Right hindlimb (tissue), 1 donor: ENCODE results near the gene TSSK1B.
"Not testable (repeated sequence)": the region's sequence is repeated elsewhere in the genome, so short reads cannot be mapped to it uniquely, and the experiment has no call there.

Experiments used
- DNase-seq: peaks from one replicate; pipeline ENCODE4 v3.0.0-alpha.2; 2018

The TSSK1B gene, protein sequence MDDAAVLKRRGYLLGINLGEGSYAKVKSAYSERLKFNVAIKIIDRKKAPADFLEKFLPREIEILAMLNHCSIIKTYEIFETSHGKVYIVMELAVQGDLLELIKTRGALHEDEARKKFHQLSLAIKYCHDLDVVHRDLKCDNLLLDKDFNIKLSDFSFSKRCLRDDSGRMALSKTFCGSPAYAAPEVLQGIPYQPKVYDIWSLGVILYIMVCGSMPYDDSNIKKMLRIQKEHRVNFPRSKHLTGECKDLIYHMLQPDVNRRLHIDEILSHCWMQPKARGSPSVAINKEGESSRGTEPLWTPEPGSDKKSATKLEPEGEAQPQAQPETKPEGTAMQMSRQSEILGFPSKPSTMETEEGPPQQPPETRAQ

DNA sequence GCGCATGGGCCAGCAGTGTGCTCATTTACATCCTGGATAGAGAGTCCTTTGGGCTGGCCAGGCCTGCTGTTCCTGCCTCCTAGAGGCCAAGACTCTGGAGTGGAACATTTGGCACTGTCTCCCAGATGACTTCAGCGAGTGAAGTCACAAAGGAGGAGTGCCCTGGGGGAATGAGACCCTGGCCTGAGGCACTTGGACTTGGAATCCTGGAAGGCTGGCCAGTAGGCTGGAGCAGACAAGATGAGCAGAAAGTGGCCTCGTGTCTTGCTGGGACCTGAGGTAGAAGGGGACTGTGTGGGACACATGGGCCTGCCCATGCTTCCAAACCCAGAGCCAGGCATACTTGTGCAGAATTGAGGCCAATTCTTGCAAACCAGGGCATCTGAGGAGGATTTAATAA is at the start of gene TSSK1B:
Gene TSSK1B, minus strand, starts transcription at position 101 of the 400 bp plus-strand sequence. CDS start 150 bp downstream, outside the sequence.
- no peak for DNase-seq

DNA sequence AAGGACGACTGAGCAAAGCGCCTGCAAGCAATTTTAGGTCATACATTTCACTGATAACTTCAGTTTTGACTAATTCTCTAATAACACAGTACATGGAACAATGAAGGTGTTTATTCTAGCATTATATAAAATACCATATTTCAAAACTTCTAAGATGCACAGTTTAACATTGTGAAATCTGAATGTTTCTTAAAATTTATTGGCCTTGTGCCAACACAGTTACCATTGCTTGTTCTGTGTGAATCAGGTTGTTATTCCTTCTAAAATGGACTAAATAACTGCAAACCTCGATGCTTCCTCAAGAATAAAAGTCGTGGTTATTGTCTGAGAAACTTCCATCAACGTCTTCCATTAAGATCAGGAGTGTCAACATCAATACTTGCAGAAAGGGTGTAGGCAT is 45.5 kb upstream of the TSSK1B start:
- DNase-seq = no peak

DNA sequence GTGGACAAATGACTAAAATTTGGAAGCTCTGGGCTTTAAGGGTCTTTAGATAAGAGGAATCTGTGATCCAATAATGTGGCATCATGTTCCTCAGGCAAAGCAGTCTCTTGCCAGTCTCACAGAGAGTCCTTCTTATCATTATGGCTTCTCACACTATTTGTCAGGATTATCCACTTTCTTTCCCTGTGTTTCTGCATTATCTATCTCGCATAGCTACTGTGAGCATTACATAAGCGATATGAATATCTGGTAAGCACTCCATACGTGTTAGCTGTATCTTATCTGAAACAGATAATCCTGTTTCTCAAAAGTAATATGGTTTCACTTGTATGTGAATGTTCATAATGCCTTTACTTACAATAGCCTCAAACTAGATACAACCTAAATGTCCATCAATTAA is 43.9 kb upstream of the TSSK1B start:
- DNase-seq = no peak

DNA sequence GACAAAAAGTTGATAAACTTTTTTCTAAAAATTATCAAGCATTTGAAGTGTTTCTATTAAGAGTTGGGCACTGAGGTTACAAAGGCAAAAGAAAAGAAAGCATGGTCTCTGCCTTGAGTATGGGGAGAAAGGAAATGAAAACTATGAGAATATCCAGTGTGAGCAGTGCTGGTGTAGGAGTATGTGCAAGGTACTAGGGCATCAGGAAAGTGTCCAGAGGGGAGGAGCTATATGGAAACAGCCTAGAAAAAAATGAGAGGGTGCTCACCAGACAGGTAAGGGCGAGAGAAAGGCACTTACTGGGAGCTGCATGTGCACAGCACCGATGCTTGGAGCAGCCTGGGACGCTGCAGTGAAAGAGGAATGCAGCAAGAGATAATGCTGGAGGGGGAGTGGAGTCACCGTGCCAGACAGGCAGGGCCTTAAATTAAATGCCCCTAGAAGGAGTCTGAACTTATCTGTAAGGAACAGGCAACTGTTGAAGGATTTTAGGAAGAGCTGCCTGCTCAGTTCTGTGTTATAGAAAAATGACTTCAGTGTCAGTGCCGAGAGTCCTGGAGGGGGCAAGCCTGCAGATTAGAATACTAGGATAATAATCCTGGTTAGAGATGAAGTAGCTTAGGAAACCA is 39.4 kb upstream of the TSSK1B start:
- no peak for DNase-seq

DNA sequence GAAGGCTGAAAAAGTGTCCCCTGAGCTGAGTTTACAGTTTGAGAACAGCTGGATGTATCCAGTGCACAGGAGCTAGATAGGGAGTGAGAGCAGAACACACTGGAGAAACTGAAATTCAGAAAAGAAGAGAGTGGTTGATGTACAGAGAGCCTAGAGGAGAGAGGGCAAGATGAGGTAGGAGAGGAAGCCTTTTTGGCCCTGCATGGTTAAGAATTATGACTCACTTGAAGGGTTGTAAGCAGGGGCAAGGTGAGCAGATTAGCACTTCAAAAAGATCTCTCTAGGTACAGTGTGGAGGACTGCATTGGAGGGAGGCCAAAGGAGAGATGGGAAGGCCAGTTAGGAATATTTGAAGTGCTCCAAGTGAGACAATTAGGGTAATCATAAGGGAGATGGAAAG is 28.2 kb upstream of the TSSK1B start:
- DNase-seq = no peak

DNA sequence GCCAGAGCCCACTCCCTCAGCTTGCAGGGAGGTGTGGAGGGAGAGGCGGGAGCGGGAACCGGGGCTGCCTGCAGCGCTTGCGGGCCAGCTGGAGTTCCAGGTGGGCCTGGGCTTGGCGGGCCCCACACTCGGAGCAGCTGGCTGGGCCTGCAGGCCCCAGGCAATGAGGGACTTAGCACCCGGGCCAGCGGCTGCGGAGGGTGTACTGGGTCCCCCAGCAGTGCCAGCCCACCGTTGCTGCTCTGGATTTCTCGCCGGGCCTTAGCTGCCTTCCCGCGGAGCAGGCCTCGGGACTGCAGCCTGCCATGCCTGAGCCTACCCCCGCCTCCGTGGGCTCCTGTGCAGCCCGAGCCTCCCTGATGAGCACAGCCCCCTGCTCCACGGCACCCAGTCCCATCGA is 22.3 kb upstream of the TSSK1B start:
- not testable (repeated sequence) for DNase-seq

DNA sequence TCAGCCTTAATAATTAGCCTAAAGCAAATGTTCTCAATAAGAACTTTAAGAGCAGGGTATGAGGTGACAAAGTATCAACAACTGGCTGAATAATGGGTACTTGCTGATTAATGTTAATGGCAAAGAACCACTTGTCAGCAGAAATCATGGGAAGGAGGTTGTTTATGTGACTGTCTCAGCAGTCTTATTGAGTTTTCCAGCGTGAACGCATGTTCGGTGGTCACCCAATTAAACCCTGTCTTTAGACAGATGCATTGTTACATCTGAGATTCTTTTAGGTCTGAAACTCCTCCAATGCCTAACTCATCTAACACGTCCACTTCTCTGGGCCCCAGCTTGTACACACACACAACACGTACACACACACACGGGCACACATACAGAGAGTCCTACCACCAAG is 18.2 kb upstream of the TSSK1B start:
- DNase-seq = no peak

DNA sequence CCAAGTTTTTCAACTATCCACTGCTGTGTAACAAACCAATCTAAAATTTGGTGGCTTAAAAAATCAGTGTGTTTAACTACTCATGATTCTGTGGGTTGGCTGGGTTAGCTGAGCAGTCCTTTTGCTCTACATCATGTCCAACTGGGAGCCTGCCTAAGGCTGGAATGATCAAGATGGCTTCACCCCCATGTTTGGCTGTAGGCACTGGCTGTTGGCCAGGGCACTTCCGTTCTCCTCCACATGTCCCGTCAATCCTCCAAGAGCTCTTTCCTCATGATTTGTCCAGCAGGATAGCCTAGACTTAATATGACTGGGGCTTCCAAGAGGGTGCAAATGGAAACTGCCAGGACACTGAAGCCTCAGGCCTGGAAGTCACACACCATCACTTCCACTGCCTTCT is 17.0 kb upstream of the TSSK1B start:
- DNase-seq = no peak

DNA sequence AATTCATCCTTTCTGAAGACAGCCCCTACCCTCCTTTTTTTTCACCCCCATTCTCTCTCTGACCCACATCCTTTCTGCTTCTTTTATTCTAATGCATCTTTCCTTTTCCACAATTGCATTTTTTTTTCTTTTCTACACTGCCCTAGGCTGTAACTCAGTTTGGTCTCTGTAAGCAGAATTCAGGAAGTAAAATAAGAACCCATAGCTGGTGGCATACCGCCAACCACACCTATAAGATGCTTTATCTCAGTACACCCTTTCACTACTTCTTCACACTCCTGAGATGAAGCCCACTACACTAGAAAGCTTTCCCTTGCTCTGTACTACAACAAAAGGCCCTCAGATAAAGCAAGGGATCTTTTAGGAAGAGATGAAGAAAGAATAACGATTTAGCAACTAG is 16.1 kb upstream of the TSSK1B start:
- no peak for DNase-seq

DNA sequence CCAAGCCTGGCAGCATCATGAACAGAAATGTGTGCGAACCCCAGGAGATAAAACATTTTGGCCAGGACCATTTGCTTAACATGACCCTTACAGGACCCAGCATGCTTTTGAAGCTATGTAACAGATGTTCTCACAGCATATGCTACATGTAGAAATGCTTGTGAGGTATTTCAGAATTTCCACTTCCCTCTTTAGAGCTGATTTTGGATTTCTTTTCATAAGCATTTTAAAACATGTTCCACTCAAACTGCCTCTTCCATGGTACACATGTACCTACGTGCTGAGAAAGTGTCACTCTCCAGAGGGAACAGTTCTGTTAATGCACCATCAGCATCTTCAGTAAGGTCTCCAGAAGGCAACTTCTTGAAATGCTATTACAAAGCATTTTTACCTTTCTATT is 15.7 kb upstream of the TSSK1B start:
- peak; percentile 21 for DNase-seq

DNA sequence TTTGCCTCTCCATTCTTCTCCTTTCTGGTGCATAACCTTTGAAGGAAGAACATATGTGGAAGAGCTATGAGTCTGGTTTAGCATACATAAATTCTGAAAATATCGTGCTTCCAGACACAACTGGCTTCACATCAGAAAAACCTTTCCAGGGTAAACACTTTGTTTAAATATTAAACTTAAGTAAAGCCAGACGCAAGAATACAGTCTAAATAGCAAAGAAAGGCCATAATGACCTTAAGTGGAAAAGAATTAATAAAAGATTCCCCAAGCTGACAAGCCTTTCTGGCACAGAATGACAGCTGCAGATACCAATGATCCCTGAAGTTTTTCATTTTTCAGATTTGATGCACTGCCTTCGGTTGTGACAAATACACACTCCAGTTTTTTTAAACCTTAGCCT is 13.5 kb upstream of the TSSK1B start:
- DNase-seq = no peak

DNA sequence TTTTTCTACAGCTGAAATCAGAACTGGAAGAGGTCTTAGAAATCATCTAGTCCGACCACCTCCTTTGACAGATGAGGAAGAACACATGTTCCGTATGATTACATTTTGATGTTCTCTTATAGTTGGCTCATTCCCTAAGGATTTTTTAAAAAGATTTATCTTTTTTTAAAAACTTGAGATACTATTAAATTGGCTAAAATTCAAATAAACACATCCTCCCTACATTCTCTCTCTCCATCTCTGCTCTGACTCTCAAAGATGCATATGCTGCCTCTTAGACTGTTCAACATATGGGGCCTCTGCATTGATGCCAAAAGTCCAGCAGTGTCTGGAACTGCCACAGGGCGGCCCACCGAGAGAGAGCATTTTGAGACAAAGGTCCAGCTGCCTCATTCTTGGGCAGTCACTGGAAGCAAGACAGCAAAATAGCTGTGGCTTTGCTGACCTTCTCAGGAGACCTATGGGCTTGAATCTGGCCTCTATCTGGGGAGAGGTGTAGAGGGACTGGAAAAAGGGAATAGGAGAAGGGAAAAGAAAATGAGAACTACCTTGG is 12.8 kb upstream of the TSSK1B start:
- DNase-seq = peak; percentile 51

DNA sequence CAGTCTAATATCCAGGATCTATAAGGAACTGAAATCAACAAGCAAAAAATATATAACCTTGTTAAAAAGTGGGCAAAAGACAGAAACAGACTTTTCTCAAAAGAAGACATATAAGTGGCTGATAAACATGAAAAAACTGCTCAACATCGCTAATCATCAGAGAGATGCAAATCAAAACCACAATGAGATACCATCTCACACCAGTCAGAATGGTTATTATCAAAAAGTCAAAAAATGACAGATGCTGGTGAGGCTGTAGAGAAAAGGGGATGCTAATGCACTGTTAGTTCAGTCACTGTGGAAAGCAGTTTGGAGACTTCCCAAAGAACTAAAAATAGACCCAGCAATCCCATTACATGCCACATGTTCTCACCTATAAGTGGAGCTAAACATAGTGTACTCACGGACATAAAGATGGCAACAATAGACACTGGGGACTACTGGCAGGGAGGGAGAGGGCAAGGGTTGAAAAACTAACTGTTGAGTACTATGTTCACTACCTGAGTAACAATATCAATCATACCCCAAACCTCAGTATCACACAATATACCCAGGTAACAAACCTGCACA is 11.7 kb upstream of the TSSK1B start:
- no peak for DNase-seq

DNA sequence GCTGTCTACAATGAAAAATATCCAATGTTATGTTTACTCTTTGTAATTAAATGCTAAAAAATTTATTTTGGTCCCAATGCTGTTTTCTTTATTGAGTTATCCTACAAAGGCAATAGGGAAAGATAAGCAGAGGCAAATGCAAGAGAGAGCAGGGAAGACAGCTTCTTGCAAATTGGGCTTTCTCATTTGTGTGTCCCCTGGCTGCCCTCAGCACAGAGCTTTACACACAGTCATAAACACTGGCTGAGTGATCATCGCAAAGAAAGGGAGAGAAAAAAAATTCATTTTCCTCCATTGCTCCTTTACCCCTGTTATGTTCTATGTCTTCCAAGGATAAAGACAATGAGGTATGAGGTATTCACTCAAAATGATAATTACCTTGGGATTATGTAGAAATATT is 2.3 kb upstream of the TSSK1B start:
- DNase-seq = peak; percentile 33

DNA sequence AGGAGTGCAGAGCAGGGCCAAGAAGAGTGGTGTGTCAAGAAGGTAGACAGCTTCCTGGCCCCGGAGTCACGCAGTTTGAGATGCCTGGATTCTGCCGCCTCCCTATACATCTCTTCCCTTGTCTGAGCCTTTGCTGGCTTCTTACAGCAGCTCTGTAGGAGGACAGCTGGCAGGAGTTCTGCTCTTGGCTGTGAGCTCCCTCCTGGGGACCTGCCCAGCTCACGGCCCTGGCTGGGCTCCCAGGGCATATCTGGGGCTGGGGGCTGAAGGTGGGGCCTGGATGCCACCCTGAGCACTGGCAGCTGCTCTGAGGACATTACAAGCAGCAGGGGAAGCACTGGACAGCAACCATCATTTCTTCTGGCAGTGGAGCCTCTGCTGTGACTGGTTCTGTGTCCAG is 786 bp upstream of the TSSK1B start:
- peak; percentile 31 for DNase-seq

DNA sequence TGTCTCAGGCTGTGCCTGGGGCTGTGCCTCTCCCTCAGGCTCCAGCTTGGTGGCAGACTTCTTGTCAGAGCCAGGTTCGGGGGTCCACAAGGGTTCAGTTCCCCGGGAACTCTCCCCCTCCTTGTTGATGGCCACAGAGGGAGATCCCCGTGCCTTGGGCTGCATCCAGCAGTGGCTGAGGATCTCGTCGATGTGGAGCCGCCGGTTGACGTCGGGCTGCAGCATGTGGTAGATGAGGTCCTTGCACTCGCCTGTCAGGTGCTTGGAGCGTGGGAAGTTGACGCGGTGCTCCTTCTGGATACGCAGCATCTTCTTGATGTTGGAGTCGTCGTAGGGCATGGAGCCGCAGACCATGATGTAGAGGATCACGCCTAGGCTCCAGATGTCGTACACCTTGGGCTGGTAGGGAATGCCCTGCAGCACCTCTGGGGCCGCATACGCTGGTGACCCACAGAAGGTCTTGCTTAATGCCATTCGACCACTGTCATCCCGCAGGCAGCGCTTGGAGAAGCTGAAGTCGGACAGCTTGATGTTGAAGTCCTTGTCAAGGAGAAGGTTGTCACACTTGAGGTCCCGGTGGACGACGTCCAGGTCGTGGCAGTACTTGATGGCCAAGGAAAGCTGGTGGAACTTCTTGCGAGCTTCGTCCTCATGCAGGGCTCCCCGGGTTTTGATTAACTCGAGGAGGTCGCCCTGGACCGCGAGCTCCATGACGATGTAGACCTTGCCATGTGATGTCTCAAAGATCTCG is 752 bp downstream of the TSSK1B start:
- no peak for DNase-seq

DNA sequence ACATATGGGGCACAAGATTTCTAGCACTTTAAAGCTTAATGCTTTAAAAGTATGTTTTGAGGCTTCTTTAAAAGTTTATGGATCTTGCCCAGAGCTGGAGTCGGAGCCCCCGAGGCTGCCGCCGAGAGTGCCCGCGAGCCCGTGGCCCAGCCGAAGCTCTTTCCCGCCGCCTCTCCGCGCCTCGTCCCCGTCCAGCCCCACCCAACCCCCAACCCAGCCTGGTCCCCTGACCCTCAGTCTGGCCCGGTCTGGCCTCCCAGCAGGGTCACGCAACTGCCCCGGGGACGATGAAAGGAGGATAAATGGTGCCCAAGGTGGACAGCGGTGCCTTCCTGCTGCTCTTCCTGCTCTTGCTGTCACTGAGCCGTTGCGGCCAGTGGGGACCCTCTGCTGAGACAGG is 1.7 kb downstream of the TSSK1B start:
- DNase-seq = no peak

DNA sequence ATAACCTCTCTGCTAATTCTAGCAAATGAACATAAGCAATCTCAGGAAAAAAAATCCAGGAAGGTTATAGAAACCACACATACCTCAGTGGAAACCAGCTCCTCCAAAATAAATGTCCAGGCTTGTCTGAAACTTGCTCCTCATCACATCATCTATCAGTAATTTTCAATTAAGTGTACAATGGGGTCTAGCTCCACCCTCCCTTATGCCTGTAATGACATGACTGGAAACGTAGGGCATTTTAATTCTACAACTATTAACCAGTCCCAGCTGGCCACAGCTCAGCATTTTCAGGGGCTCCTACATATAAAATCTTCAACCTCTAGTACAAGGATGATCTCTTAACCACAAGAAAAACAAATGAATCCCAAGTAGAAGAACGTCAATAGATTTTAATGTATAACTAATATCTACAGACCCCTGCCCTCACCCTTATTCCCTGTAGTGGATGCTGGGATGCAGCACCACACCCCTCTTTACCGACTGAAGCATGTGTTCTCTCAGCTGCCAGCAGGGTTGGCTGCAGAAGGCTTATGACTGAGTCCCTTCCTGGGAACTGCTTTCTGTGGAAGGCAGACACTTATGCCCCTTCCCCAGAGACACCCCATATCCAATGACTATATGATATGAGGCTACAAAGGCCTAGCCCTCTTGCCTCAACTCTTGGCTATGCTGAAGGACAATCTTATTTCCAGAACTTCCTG is 6.8 kb downstream of the TSSK1B start:
- no peak for DNase-seq

DNA sequence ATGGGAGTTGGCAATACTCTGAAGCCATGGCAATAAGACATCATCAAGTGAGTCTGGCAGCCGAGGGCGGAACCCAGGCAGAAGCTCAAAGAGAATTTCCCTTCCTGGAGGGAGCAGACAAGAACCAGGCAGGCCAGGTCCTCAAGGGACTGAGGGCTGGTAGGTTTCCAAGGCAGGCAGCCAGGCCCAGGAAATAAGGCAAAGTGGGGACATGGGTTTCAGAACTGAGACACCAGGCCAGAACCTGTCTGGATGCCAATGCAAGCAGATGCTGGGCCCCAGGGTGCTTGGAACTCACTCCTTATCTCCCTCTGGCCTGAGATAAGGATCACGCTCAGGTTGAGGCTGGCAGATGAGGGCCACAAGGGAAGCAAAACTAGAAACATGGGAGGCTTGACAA is 8.9 kb downstream of the TSSK1B start:
- DNase-seq = no peak

DNA sequence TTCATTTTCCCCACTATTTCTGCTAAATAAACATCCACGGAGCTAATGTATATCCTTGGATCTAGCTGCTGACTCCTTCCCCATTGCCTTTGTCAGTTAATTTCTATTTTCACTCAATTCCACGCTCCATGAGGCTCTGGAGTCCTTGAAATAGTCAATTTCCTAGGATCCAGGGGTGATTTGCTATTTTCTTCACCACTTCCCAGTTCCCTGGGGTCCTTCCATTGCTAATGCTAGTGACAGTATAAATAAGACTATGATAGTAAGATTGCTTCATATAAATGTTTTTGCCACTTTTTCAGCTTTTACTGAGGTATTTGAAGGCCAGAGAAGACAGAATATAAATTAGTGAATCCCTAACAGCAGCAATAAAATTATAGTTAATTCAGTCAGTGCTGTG is 13.1 kb downstream of the TSSK1B start:
- DNase-seq = no peak

DNA sequence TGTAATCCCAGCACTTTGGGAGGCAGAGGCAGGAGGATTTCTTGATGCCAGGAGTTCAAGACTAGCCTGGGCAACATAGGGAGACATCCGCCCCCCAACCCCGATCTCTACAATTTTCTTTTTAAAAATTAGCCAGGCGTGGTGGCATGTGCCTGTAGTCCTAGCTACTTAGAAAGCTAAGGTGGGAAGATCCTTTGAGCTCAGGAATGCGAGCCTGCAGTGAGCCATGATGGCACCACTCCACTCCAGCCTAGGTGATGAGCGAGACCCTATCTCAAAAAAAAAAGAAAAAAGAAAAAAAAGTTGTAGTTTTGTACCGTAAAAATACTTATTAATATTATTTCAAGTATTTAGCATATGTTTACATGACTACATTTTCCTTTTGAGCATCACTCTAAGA is 29.3 kb downstream of the TSSK1B start:
- no peak for DNase-seq

DNA sequence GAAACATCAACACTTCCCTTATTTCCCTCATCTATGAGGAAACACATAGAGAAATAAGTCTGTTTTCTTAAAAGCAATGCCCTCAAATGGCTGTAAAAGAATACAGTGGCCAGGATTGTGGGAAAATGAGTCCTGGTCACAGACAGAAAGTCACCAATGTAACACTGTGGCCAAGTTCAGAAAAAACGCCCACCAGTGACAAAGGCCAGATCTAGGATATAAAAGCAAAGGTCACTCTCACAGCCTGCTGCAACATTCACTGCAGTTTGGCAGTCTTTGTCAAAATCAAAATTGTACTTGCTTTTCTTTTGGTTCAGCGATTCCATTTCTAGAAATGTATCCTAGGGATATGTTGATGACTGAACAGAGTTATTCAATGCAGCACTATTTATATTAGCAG is 30.5 kb downstream of the TSSK1B start:
- no peak for DNase-seq

DNA sequence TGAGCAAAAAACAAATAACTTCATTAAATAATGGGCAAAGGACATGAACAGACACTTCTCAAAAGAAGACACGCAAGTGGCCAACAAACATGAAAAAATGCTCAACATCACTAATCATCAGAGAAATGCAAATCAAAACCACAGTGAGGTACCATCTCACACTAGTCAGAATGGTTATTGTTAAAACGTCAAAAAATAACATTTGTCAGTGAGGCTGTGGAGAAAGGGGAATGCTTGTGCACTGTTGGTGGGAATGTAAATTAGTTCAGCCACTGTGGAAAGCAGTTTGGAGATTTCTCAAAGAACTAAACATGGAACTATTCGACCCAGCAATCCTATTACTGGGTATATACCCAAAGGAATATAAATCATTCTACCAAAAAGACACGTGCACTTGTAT is 36.8 kb downstream of the TSSK1B start:
- DNase-seq = not testable (repeated sequence)
